Thoracic aorta (tissue), 2 donors: Measurements from ENCODE around the gene MSI2. TPM values are rescaled to one million over a fixed set of nuclear protein-coding genes. Genes with fewer than 3 reads are reported as not detected.

ENCODE experiments used
- ATAC-seq: fragments of 150-250 bp; one replicate; pipeline ENCODE4 v1.8.0; 2017; ENCODE audit warnings: low read depth; ENCODE audit not compliant: insufficient number of reproducible peaks, low FRiP score
- DNase-seq: peaks from one replicate; pipeline ENCODE4 v3.0.0-alpha.2; 2020; ENCODE audit warnings: low spot score
- H3K27ac ChIP-seq, 2 donors: fragments of 200-600 bp; sonication (generic); 1 replicate in 1 of 2; 2 replicates in 1 of 2; pipeline ENCODE4 v1.5.1; 2016; ENCODE audit warnings: mild to moderate bottlenecking in 2 of 2, moderate library complexity in 2 of 2
- H3K27me3 ChIP-seq: fragments of 200-600 bp; sonication (generic); replicated peaks from 2 replicates; pipeline ENCODE4 v1.6.0; 2016; ENCODE audit warnings: mild to moderate bottlenecking; ENCODE audit not compliant: insufficient read depth
- H3K36me3 ChIP-seq: fragments of 200-600 bp; sonication (generic); one replicate; pipeline ENCODE4 v1.5.1; 2016
- H3K4me1 ChIP-seq, 2 donors: fragments of 200-600 bp; sonication (generic); 1 replicate in 1 of 2; 2 replicates in 1 of 2; pipeline versions ENCODE4 v1.5.1 to v1.6.0; 2016; ENCODE audit warnings: low read depth in 2 of 2, mild to moderate bottlenecking in 1 of 2; ENCODE audit not compliant: control insufficient read depth in 1 of 2
- H3K4me3 ChIP-seq: fragments of 200-600 bp; sonication (generic); 2 replicates; pipeline ENCODE4 v1.5.1; 2016; ENCODE audit warnings: mild to moderate bottlenecking
- H3K9me3 ChIP-seq: fragments of 200-600 bp; sonication (generic); 2 replicates; pipeline ENCODE4 v1.5.1; 2016
- CTCF ChIP-seq: fragments of 200-600 bp; sonication (generic); IDR thresholded peaks from one replicate; pipeline ENCODE4 v1.5.1; 2019; ENCODE audit warnings: antibody characterized with exemption
- total RNA-seq, 2 donors: library from RNA; depleted of rRNA; stranded (reverse); fragments of >200 nt; gene quantifications; one replicate each; pipeline versions ENCODE4 v1.1.0 to v1.2.3, GENCODE V29; 2016

Gene MSI2
- total RNA-seq, 2 donors from 2014 or later: 32.1 to 46.2 TPM

GRCh38 chr17:57225127-57225526 is 31.2 kb upstream of the MSI2 start:
- H3K4me1 ChIP-seq: no peaks in the 10 kb centered on the region
- no peak overlapping the region for H3K4me3 ChIP-seq
- no peak for TF ChIP-seq CTCF
- no peaks in the 10 kb centered on the region for H3K27me3 ChIP-seq
- ATAC-seq (no peak), DNase-seq (no peak)
- no peaks in the 10 kb centered on the region for H3K36me3 ChIP-seq
- H3K27ac ChIP-seq: no peak overlapping the region
- H3K9me3 ChIP-seq: peaks cover 6% of the 10 kb centered on the region

GRCh38 chr17:57226793-57227192 is 29.5 kb upstream of the MSI2 start:
- Histone ChIP-seq H3K36me3 (no peaks in the 10 kb centered on the region), H3K27ac (no peak overlapping the region), H3K27me3 (no peaks in the 10 kb centered on the region), H3K4me1 (no peaks in the 10 kb centered on the region), H3K9me3 (peaks cover 4% of the 10 kb centered on the region), H3K4me3 (no peak overlapping the region)
- no peak for DNase-seq
- ATAC-seq: no peak
- TF ChIP-seq CTCF: no peak

- ATAC-seq: no peak
- Histone ChIP-seq H3K9me3 (no peaks in the 10 kb centered on the region), H3K36me3 (no peaks in the 10 kb centered on the region), H3K4me1 (no peaks in the 10 kb centered on the region), H3K4me3 (no peak overlapping the region), H3K27ac (no peak overlapping the region), H3K27me3 (no peaks in the 10 kb centered on the region)
- no peak for DNase-seq
- TF ChIP-seq CTCF: no peak
These were observed 27.4 kb upstream of the MSI2 start for GRCh38 chr17:57228911-57229310.

GRCh38 chr17:57234061-57234738 is 22.1 kb upstream of the MSI2 start:
- no peaks in the 10 kb centered on the region for H3K4me1 ChIP-seq
- DNase-seq (no peak), ATAC-seq (no peak)
- H3K4me3 ChIP-seq: no peak overlapping the region
- TF ChIP-seq CTCF: no peak
- H3K27me3 ChIP-seq: no peaks in the 10 kb centered on the region
- no peaks in the 10 kb centered on the region for H3K36me3 ChIP-seq
- no peaks in the 10 kb centered on the region for H3K9me3 ChIP-seq
- no peak overlapping the region for H3K27ac ChIP-seq

GRCh38 chr17:57234739-57235092 is 21.6 kb upstream of the MSI2 start:
- Histone ChIP-seq H3K27ac (no peak overlapping the region), H3K4me3 (no peak overlapping the region), H3K27me3 (no peaks in the 10 kb centered on the region), H3K9me3 (no peaks in the 10 kb centered on the region), H3K36me3 (no peaks in the 10 kb centered on the region), H3K4me1 (no peaks in the 10 kb centered on the region)
- ATAC-seq (no peak), DNase-seq (no peak)
- no peak for TF ChIP-seq CTCF
